Mesodermal cell (in vitro differentiated cells): ENCODE results near the gene LRRC34.

Experiments
- H3K27ac ChIP-seq: 2 replicates; pipeline ENCODE4 v1.7.0; 2013; ENCODE audit warnings: mild to moderate bottlenecking, low read depth, low read length, moderate library complexity; ENCODE audit not compliant: severe bottlenecking
- H3K36me3 ChIP-seq: 2 replicates; pipeline ENCODE4 v1.7.1; 2013; ENCODE audit warnings: mild to moderate bottlenecking, low read length, moderate library complexity; ENCODE audit not compliant: control insufficient read depth, insufficient read depth
- H3K4me1 ChIP-seq: one replicate; pipeline ENCODE4 v1.7.1; 2013; ENCODE audit warnings: mild to moderate bottlenecking, low read length; ENCODE audit not compliant: insufficient read depth, control insufficient read depth, poor library complexity, severe bottlenecking
- H3K4me3 ChIP-seq: 2 replicates; pipeline ENCODE4 v1.7.0; 2013; ENCODE audit warnings: low read length, control low read depth, mild to moderate bottlenecking; ENCODE audit not compliant: insufficient read depth, poor library complexity, severe bottlenecking; ENCODE audit errors: extremely low read depth
- H3K9me3 ChIP-seq: 2 replicates; pipeline ENCODE4 v1.7.1; 2013; ENCODE audit warnings: mild to moderate bottlenecking, low read length, moderate library complexity; ENCODE audit not compliant: control insufficient read depth
- WGBS, 2 experiments: methylation state at CpG; one replicate each; pipeline ENCODE4 v1.1.5; 2013; ENCODE audit warnings: missing lambda C conversion rate in 2 of 2; ENCODE audit not compliant: insufficient coverage in 2 of 2; 5-methylcytosine and 5-hydroxymethylcytosine counted together

LRRC34 gene

DNA sequence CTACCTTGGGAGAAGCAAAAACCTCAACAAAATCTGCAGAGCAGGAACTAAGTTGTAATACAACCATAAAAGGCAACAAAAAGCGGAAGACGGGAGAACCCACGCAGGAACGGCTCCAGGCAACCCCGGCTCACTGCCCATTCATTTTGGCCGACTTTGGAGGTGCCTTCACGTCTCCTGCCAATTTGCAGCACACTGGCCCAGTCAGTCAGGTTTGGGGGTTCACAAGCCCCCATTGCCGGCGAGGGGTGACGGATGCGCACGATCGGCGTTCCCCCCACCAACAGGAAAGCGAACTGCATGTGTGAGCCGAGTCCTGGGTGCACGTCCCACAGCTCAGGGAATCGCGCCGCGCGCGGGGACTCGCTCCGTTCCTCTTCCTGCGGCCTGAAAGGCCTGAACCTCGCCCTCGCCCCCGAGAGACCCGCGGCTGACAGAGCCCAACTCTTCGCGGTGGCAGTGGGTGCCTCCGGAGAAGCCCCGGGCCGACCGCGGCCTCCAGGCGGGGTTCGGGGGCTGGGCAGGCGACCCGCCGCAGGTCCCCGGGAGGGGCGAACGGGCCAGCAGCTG is 48.3 kb downstream of the LRRC34 start:
- peak overlapping the region; percentile 29 for H3K4me3 ChIP-seq
- no peak overlapping the region for H3K27ac ChIP-seq
- no peaks in the 10 kb centered on the region for H3K4me1 ChIP-seq
- H3K9me3 ChIP-seq, result peaks cover 8% of the 10 kb centered on the region
- WGBS, 2 experiments, result 74 to 86% methylated on average over 21 to 46 of the region's 46 CpGs
- no peaks in the 10 kb centered on the region for H3K36me3 ChIP-seq

DNA sequence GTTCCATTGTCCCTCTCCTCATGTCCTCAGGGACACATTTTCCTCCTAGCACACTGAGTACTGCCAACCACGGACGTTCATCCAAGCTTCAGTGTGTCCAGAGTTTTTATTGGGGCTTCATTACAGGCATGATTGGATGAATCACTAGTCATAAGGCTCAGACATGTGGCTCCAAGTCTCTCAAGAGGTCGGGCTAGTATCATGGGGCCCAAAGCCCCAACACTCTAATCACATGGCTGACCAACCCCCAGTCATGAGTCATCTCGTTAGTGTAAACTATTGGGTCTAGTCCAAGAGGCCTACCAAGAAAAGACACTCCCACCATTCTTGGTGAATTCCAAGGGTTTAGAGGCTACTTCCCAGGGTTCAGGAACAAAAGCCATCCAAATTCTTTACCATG is 52.2 kb downstream of the LRRC34 start:
- H3K4me1 ChIP-seq, result no peaks in the 10 kb centered on the region
- no peak overlapping the region for H3K27ac ChIP-seq
- no peaks in the 10 kb centered on the region for H3K36me3 ChIP-seq
- WGBS, 2 experiments, result 80% methylated on average over 1 of the region's 4 CpGs; no CpG with 5 or more reads in 1 of the 2 experiments
- no peak overlapping the region for H3K4me3 ChIP-seq
- peaks cover 8% of the 10 kb centered on the region for H3K9me3 ChIP-seq

DNA sequence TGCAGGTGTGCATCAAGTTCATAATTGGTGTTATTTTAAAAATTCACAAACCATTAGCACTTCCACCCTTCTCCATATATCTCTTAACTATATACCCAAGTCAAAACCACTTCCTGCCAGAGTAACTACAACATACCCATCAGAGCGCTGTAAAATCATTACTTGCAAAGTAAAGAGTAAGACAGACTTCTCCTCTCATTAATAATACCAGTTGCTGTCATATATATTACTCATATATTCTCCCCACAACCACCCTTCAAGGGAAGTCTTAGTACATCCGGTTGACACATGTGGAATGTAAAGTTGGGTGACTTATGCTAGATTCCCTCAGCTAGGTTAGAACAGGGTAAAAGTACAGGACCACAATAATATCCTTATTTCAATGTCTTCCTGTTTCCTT is 53.4 kb downstream of the LRRC34 start:
- H3K27ac ChIP-seq, result no peak overlapping the region
- WGBS, 2 experiments, result 100% methylated on average over 1 of the region's 2 CpGs
- H3K36me3 ChIP-seq, result no peaks in the 10 kb centered on the region
- H3K4me3 ChIP-seq, result no peak overlapping the region
- H3K9me3 ChIP-seq, result peaks cover 8% of the 10 kb centered on the region
- no peaks in the 10 kb centered on the region for H3K4me1 ChIP-seq

DNA sequence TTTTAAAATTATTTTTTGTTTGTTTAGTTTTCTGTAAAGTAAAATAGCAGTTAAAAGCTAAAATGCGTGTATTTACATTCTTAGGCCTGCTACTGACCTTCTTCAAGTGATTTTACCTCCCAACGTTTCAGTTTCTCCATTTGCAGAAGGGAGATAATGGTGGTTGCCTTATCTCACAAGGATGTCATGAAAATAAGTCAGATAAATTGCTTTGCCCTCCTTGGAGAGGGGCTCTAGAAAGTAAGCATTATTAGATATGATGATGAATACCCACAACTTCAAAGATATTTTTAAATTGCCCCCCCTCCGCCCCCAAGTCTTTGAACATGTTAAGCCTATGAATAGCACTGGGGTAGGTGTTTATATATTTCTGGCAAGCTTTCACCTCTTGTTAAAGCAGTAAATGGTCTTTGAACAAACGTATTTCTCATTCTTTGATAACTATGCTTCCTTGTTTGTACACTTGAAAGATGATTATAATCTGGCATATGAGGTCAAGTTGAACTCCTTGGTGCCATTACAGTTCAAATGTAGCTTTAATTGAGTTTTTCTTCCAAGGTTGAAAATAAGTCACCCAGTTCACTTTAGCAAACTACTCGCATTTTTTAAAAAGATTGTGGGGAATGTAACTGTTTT is 54.2 kb downstream of the LRRC34 start:
- no peak overlapping the region for H3K27ac ChIP-seq

DNA sequence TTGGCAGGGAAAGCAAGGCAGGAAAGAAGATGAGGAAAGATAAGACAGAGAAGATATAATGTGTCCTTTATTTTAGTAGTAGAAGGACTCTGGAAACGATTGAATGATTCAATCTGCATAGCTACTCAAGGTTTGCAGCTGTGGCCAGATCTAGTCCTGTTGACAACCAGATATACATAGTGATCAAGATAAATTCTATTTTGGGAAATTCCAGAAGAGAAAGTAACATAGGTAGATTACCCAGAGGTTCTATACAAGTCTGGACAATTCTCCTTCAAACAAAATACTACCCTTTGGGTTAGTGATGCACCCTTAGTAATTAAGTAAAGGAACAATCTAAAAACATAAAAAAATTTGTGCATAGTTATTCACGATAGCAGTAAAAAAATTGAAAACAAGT is 57.2 kb downstream of the LRRC34 start:
- Histone ChIP-seq H3K27ac (no peak overlapping the region), H3K9me3 (no peaks in the 10 kb centered on the region), H3K4me3 (no peak overlapping the region), H3K36me3 (no peaks in the 10 kb centered on the region), H3K4me1 (no peaks in the 10 kb centered on the region)
- 88 to 100% methylated on average over 1 of the region's 2 CpGs for WGBS, 2 experiments

More for the DNA sequence above, 54.2 kb downstream of the LRRC34 start:
- Histone ChIP-seq H3K4me3 (no peak overlapping the region), H3K36me3 (no peaks in the 10 kb centered on the region), H3K9me3 (peaks cover 5% of the 10 kb centered on the region), H3K4me1 (no peaks in the 10 kb centered on the region)
- 80 to 83% methylated on average over 1 to 2 of the region's 5 CpGs for WGBS, 2 experiments

DNA sequence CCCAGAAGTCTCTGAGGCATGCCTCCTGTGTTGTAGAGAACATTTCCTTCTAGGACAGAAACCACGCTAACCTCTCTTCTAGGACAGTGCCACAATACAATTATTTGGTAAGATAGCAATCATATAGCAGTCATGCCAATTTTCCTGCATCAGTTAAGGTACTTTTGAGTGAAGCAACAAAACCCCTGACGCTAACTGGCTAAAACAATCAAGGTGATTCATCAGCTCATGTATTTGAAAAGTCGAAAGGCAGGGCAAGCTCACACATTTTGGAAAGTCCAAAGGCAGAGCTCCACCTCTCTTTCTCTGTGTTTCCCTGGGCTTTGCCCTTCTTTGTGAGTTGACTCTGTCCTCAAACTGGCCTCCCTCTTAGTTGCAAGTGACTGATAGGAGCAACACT is 58.0 kb downstream of the LRRC34 start:
- Histone ChIP-seq H3K36me3 (no peaks in the 10 kb centered on the region), H3K4me3 (no peak overlapping the region), H3K27ac (no peak overlapping the region), H3K4me1 (no peaks in the 10 kb centered on the region), H3K9me3 (no peaks in the 10 kb centered on the region)
- 79 to 88% methylated on average over 2 to 3 of the region's 3 CpGs for WGBS, 2 experiments

DNA sequence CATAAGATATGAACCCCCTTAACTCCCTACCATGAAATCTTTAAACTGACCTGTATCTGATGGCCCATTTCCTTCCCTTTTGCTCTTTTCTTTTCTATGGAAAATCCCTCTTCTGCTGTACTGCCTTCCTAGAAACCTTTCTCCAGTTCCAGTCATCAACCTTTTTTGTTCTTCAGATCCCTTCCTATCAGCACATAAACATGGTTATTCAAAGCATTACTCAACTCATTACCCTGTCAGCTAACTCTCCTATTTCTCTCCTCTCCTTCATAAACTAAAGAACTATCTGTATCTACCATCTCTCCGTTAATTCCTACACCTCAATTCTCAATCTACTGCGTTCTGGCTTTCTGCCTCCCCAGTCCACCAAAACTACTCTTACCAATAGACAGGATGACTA is 60.8 kb downstream of the LRRC34 start:
- WGBS, 2 experiments, result 83 to 100% methylated on average over 1 of the region's 2 CpGs
- Histone ChIP-seq H3K27ac (no peak overlapping the region), H3K4me1 (no peaks in the 10 kb centered on the region), H3K4me3 (no peak overlapping the region), H3K9me3 (no peaks in the 10 kb centered on the region), H3K36me3 (no peaks in the 10 kb centered on the region)

DNA sequence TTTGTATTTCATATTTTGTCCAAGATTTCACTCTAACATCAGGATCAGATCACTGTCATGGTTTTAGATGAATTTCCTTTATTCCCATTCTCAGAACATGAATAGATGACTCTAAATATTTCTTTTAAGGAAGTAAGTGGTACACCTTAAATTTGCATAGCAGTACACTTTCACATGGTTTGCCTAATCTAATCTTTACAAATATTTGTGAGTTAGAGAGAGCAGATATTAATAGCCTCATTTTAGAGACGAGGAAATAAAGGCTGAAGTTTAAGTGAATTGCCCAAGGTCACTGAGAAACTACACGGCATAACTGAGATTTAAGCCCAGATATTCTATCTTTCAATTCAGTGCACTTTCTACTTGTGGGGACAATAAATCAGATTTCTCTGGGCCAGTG is 62.0 kb downstream of the LRRC34 start:
- 83 to 100% methylated on average over 1 to 2 of the region's 2 CpGs for WGBS, 2 experiments

DNA sequence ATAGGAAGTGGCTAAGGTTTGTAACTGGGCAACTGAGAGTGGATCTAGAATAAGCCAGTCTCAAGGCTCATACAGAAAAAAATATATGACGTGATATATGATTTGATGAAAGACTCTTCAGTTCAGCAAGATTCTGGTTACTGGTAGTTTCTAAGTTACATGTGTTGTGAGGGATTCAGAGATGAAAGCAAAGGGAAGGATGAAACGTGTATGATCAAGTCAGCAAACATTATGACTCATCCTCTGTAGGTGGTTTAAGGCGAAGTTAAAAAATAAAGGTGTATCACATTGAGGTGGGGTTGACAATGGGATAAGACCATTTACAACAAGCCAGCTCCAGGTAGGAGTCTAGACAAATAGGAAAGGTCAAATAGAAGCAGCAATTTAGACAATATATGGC is 64.0 kb downstream of the LRRC34 start:
- WGBS, 2 experiments, result 80 to 92% methylated on average over 3 of the region's 3 CpGs
- H3K4me1 ChIP-seq, result no peaks in the 10 kb centered on the region
- H3K27ac ChIP-seq, result no peak overlapping the region
- no peak overlapping the region for H3K4me3 ChIP-seq
- H3K9me3 ChIP-seq, result no peaks in the 10 kb centered on the region
- H3K36me3 ChIP-seq, result no peaks in the 10 kb centered on the region

More for the DNA sequence above, 62.0 kb downstream of the LRRC34 start:
- H3K4me1 ChIP-seq, result no peaks in the 10 kb centered on the region
- no peak overlapping the region for H3K4me3 ChIP-seq
- no peaks in the 10 kb centered on the region for H3K36me3 ChIP-seq
- H3K9me3 ChIP-seq, result no peaks in the 10 kb centered on the region
- no peak overlapping the region for H3K27ac ChIP-seq

DNA sequence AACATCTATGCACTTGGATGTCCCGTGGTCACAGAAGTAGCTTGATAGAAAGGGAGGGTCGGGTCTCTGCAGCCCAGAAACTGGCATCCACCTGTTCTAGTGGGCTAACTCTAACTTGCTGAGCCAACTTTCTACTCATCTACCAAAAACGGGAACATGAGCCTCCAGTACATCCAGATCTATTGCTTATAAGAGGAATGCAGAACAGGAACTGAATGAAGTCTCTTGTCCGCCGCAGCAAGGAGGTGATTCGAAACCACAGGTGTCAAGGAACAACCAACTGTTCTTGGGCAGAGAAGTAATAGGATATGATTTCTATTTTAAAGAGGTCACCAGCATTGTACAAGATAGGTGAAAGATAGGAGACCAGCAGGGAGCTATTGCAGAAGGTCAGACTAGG is 65.8 kb downstream of the LRRC34 start:
- Histone ChIP-seq H3K4me3 (no peak overlapping the region), H3K4me1 (no peaks in the 10 kb centered on the region), H3K27ac (no peak overlapping the region), H3K9me3 (no peaks in the 10 kb centered on the region), H3K36me3 (no peaks in the 10 kb centered on the region)
- 67 to 68% methylated on average over 4 to 6 of the region's 6 CpGs for WGBS, 2 experiments

DNA sequence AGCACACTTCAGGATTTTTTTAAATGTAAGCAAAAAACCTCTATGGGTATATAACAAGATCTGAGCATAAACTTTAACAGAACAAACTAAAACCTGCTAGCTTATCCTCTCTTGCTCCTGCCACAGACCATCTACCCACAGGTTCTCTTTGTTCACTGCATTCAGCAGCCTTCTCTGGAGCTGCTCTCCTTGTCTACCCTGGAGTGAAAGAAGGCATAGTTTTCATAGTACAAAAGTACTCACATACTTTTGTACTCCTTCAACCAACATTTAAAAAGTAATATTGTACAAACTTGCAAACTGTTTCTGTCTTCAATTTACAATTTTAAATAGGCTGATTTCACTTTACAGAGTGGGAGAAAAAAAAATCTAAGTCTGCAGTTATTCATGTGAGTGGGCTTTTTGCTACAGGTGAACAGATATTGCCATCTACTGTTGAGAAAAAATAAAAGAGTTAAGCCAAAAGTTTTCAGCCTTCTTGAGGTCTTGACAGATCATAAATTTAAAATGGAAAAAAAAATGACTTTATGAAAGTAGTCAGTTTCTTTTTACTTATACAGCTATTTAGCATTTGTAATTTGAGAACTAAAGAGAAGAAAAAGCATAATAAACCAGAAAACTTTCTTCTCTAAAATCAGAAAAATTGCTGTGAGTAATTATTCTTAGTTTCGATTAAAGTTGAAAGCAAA is 68.2 kb downstream of the LRRC34 start:
- Histone ChIP-seq H3K4me3 (no peak overlapping the region), H3K36me3 (no peaks in the 10 kb centered on the region), H3K27ac (no peak overlapping the region), H3K9me3 (no peaks in the 10 kb centered on the region), H3K4me1 (no peaks in the 10 kb centered on the region)
- no CpG with 5 or more reads among the region's 1 CpG for WGBS, 2 experiments
